ENCODE results near the gene SCGB2B2.

The SCGB2B2 gene

GRCh38 chr19:34664870-34665269, 12.1 kb downstream of the SCGB2B2 start:
- TF ChIP-seq ZNF274 (IDR thresholded peaks at IDR 0.05; ENCODE audit: low read depth, low read length) (no peak), SUZ12 (IDR thresholded peaks at IDR 0.05; ENCODE audit: extremely low read depth, insufficient read depth, insufficient read length) (no peak), YY1 (IDR thresholded peaks at IDR 0.05; ENCODE audit: insufficient read depth, insufficient read length) (no peak)
- H3K27me3 ChIP-seq (ENCODE audit: insufficient read depth, insufficient read length): no peaks in the 10 kb centered on the region
- H3K4me1 ChIP-seq (ENCODE audit: insufficient read depth, insufficient read length): peaks cover 4% of the 10 kb centered on the region
- H3K4me3 ChIP-seq (ENCODE audit: insufficient read length, low read depth): no peak overlapping the region
- H3K9me3 ChIP-seq (ENCODE audit: insufficient read depth, low read length): no peaks in the 10 kb centered on the region
- no peaks in the 10 kb centered on the region for H3K36me3 ChIP-seq (ENCODE audit: insufficient read depth, insufficient read length, low read length)
- DNase-seq (ENCODE audit: low read depth, low spot score): no peak
- no peak overlapping the region for H3K9ac ChIP-seq (ENCODE audit: insufficient read length, low read depth)

GRCh38 chr19:34664168-34664567, 12.8 kb downstream of the SCGB2B2 start:
- no peak overlapping the region for H3K9ac ChIP-seq (ENCODE audit: insufficient read length, low read depth)

GRCh38 chr19:34662919-34663318, 14.0 kb downstream of the SCGB2B2 start:
- TF ChIP-seq ZNF274 (IDR thresholded peaks at IDR 0.05; ENCODE audit: low read depth, low read length) (no peak), SUZ12 (IDR thresholded peaks at IDR 0.05; ENCODE audit: extremely low read depth, insufficient read depth, insufficient read length) (no peak), YY1 (IDR thresholded peaks at IDR 0.05; ENCODE audit: insufficient read depth, insufficient read length) (no peak)
- Histone ChIP-seq H3K9ac (ENCODE audit: insufficient read length, low read depth) (no peak overlapping the region), H3K9me3 (ENCODE audit: insufficient read depth, low read length) (no peaks in the 10 kb centered on the region), H3K4me3 (ENCODE audit: insufficient read length, low read depth) (no peak overlapping the region), H3K27me3 (ENCODE audit: insufficient read depth, insufficient read length) (no peaks in the 10 kb centered on the region), H3K4me1 (ENCODE audit: insufficient read depth, insufficient read length) (peaks cover 2% of the 10 kb centered on the region), H3K36me3 (ENCODE audit: insufficient read depth, insufficient read length, low read length) (no peaks in the 10 kb centered on the region)
- DNase-seq (ENCODE audit: low read depth, low spot score): peak; percentile 33

More at GRCh38 chr19:34664168-34664567, 12.8 kb downstream of the SCGB2B2 start:
- H3K4me3 ChIP-seq (ENCODE audit: insufficient read length, low read depth): no peak overlapping the region
- TF ChIP-seq SUZ12 (IDR thresholded peaks at IDR 0.05; ENCODE audit: extremely low read depth, insufficient read depth, insufficient read length) (no peak), YY1 (IDR thresholded peaks at IDR 0.05; ENCODE audit: insufficient read depth, insufficient read length) (no peak), ZNF274 (IDR thresholded peaks at IDR 0.05; ENCODE audit: low read depth, low read length) (no peak)
- no peak for DNase-seq (ENCODE audit: low read depth, low spot score)
- no peaks in the 10 kb centered on the region for H3K9me3 ChIP-seq (ENCODE audit: insufficient read depth, low read length)
- peaks cover 4% of the 10 kb centered on the region for H3K4me1 ChIP-seq (ENCODE audit: insufficient read depth, insufficient read length)
- no peaks in the 10 kb centered on the region for H3K36me3 ChIP-seq (ENCODE audit: insufficient read depth, insufficient read length, low read length)
- H3K27me3 ChIP-seq (ENCODE audit: insufficient read depth, insufficient read length): no peaks in the 10 kb centered on the region

GRCh38 chr19:34661357-34661756, 15.6 kb downstream of the SCGB2B2 start:
- no peaks in the 10 kb centered on the region for H3K9me3 ChIP-seq (ENCODE audit: insufficient read depth, low read length)
- no peak for TF ChIP-seq SUZ12 (IDR thresholded peaks at IDR 0.05; ENCODE audit: extremely low read depth, insufficient read depth, insufficient read length)
- TF ChIP-seq ZNF274 (IDR thresholded peaks at IDR 0.05; ENCODE audit: low read depth, low read length): no peak
- no peak for TF ChIP-seq YY1 (IDR thresholded peaks at IDR 0.05; ENCODE audit: insufficient read depth, insufficient read length)
- no peak overlapping the region for H3K9ac ChIP-seq (ENCODE audit: insufficient read length, low read depth)
- no peaks in the 10 kb centered on the region for H3K36me3 ChIP-seq (ENCODE audit: insufficient read depth, insufficient read length, low read length)
- DNase-seq (ENCODE audit: low read depth, low spot score): no peak
- no peaks in the 10 kb centered on the region for H3K4me1 ChIP-seq (ENCODE audit: insufficient read depth, insufficient read length)
- H3K4me3 ChIP-seq (ENCODE audit: insufficient read length, low read depth): no peak overlapping the region
- H3K27me3 ChIP-seq (ENCODE audit: insufficient read depth, insufficient read length): no peaks in the 10 kb centered on the region

GRCh38 chr19:34655651-34656050, 21.3 kb downstream of the SCGB2B2 start:
- Histone ChIP-seq H3K4me1 (ENCODE audit: insufficient read depth, insufficient read length) (no peaks in the 10 kb centered on the region), H3K36me3 (ENCODE audit: insufficient read depth, insufficient read length, low read length) (no peaks in the 10 kb centered on the region), H3K27me3 (ENCODE audit: insufficient read depth, insufficient read length) (no peaks in the 10 kb centered on the region), H3K9me3 (ENCODE audit: insufficient read depth, low read length) (peaks cover 3% of the 10 kb centered on the region; the same call in 1 of the 2 replicates), H3K9ac (ENCODE audit: insufficient read length, low read depth) (no peak overlapping the region), H3K4me3 (ENCODE audit: insufficient read length, low read depth) (no peak overlapping the region)
- TF ChIP-seq SUZ12 (IDR thresholded peaks at IDR 0.05; ENCODE audit: extremely low read depth, insufficient read depth, insufficient read length): no peak
- no peak for TF ChIP-seq YY1 (IDR thresholded peaks at IDR 0.05; ENCODE audit: insufficient read depth, insufficient read length)
- no peak for TF ChIP-seq ZNF274 (IDR thresholded peaks at IDR 0.05; ENCODE audit: low read depth, low read length)
- no peak for DNase-seq (ENCODE audit: low read depth, low spot score)

- Histone ChIP-seq H3K9me3 (ENCODE audit: insufficient read depth, low read length) (peaks cover 3% of the 10 kb centered on the region; the same call in 1 of the 2 replicates), H3K9ac (ENCODE audit: insufficient read length, low read depth) (no peak overlapping the region), H3K27me3 (ENCODE audit: insufficient read depth, insufficient read length) (no peaks in the 10 kb centered on the region), H3K4me3 (ENCODE audit: insufficient read length, low read depth) (no peak overlapping the region), H3K4me1 (ENCODE audit: insufficient read depth, insufficient read length) (no peaks in the 10 kb centered on the region), H3K36me3 (ENCODE audit: insufficient read depth, insufficient read length, low read length) (no peaks in the 10 kb centered on the region)
- TF ChIP-seq ZNF274 (IDR thresholded peaks at IDR 0.05; ENCODE audit: low read depth, low read length) (no peak), YY1 (IDR thresholded peaks at IDR 0.05; ENCODE audit: insufficient read depth, insufficient read length) (no peak), SUZ12 (IDR thresholded peaks at IDR 0.05; ENCODE audit: extremely low read depth, insufficient read depth, insufficient read length) (no peak)
- no peak for DNase-seq (ENCODE audit: low read depth, low spot score)
Measured at GRCh38 chr19:34654796-34655195, 22.2 kb downstream of the SCGB2B2 start.

- no peak for DNase-seq (ENCODE audit: low read depth, low spot score)
- H3K4me3 ChIP-seq (ENCODE audit: insufficient read length, low read depth): no peak overlapping the region
- no peaks in the 10 kb centered on the region for H3K36me3 ChIP-seq (ENCODE audit: insufficient read depth, insufficient read length, low read length)
- no peaks in the 10 kb centered on the region for H3K4me1 ChIP-seq (ENCODE audit: insufficient read depth, insufficient read length)
- H3K9me3 ChIP-seq (ENCODE audit: insufficient read depth, low read length): peaks cover 3% of the 10 kb centered on the region; the same call in 1 of the 2 replicates
- no peaks in the 10 kb centered on the region for H3K27me3 ChIP-seq (ENCODE audit: insufficient read depth, insufficient read length)
- no peak overlapping the region for H3K9ac ChIP-seq (ENCODE audit: insufficient read length, low read depth)
- TF ChIP-seq SUZ12 (IDR thresholded peaks at IDR 0.05; ENCODE audit: extremely low read depth, insufficient read depth, insufficient read length): no peak
- TF ChIP-seq ZNF274 (IDR thresholded peaks at IDR 0.05; ENCODE audit: low read depth, low read length): no peak
- no peak for TF ChIP-seq YY1 (IDR thresholded peaks at IDR 0.05; ENCODE audit: insufficient read depth, insufficient read length)
Measured at GRCh38 chr19:34651747-34652146, 25.2 kb downstream of the SCGB2B2 start.
